HUES64 (cell line): ENCODE data around the gene KCTD3.

Experiments used
- H3K27ac ChIP-seq: 2 replicates; pipeline ENCODE4 v1.7.0; 2013; ENCODE audit warnings: low read depth, low read length, inconsistent platforms
- H3K27me3 ChIP-seq: 2 replicates; pipeline ENCODE4 v1.6.1; 2013; ENCODE audit warnings: mild to moderate bottlenecking, low read length; ENCODE audit not compliant: insufficient read depth
- H3K36me3 ChIP-seq: 2 replicates; pipeline ENCODE4 v1.6.1; 2013; ENCODE audit warnings: mild to moderate bottlenecking, low read length; ENCODE audit not compliant: insufficient read depth
- H3K4me1 ChIP-seq: 2 replicates; pipeline ENCODE4 v1.6.1; 2013; ENCODE audit warnings: mild to moderate bottlenecking, low read length, moderate library complexity; ENCODE audit not compliant: insufficient read depth
- H3K4me3 ChIP-seq: 2 replicates; pipeline ENCODE4 v1.5.1; 2013; ENCODE audit warnings: mild to moderate bottlenecking, low read length, moderate library complexity
- H3K9ac ChIP-seq: 2 replicates; pipeline ENCODE4 v1.6.1; 2013; ENCODE audit warnings: mild to moderate bottlenecking, low read depth, low read length
- H3K9me3 ChIP-seq: 2 replicates; pipeline ENCODE4 v1.6.1; 2013; ENCODE audit warnings: low read depth, low read length; ENCODE audit not compliant: insufficient read depth
- WGBS: fragments of 150-250, 120-280 bp; methylation state at CpG from one replicate; pipeline ENCODE4 v1.1.7; 2013; ENCODE audit warnings: missing lambda C conversion rate; 5-methylcytosine and 5-hydroxymethylcytosine counted together

The KCTD3 gene

DNA sequence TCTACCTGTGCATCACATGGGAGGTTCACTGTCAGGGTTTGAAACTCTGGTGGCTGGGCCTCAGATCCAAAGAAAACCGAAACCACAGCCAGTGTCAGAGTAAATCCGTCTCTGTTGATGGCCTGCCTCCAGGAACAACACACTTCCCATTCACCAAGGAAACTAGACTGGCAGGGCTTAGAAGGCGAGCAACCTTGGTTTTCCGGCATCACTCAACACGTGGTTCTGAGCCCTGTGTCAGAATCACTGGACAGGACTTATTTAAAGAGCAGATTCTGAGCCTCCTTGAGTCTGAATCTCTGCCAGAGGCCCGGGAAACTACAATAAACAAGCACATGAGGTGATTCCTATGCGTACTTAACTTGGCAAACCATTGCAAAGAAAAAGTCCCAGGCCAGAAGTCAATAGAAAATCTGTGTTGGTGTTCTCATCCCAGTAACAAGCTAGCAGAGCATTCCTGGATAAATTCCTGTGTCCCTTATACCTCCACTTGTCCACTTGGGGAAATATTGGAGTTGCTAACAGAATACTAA is 70.0 kb downstream of the KCTD3 start:
- no peak overlapping the region for H3K9ac ChIP-seq
- no peaks in the 10 kb centered on the region for H3K36me3 ChIP-seq
- H3K27me3 ChIP-seq: no peaks in the 10 kb centered on the region
- no peak overlapping the region for H3K27ac ChIP-seq
- no peak overlapping the region for H3K4me3 ChIP-seq
- H3K4me1 ChIP-seq: peaks cover 15% of the 10 kb centered on the region
- 90% methylated on average over 7 of the region's 7 CpGs for WGBS
- no peaks in the 10 kb centered on the region for H3K9me3 ChIP-seq

DNA sequence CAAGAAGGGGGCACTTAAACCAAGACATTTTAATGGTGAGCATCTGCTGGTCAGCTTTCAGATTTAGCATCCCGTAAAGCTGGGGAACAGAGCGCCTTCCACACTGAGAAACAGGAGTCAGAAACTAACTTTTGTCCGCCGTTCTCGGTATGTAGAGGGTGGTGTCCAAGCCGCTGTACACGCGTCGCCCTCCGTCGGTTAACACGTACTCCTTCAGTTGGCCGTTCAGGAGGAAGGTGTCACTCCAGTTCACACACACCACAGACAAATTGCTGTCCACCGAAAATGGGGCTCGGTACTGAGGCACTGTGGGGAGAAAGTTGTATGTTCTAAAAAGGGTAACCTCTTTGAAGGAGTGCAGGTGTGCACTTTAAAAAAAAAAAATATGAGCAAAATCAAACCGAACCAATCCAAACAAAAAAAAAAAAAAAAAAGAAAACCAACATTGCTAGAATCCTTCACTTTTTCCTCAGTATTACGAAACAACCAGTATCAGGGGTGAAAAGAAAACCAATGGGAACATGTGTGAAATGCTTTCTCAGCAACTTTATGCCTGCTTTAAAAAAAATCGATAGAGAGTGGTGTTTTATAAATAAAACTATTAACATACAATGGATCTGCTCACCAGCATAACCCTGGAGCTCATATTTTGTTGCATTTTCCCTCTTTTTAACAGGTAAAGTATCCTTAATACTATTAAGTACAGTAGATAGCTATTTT is 73.5 kb downstream of the KCTD3 start:
- no peaks in the 10 kb centered on the region for H3K36me3 ChIP-seq
- no peak overlapping the region for H3K9ac ChIP-seq
- H3K27ac ChIP-seq: no peak overlapping the region
- peaks cover 15% of the 10 kb centered on the region for H3K4me1 ChIP-seq
- H3K4me3 ChIP-seq: no peak overlapping the region
- 98% methylated on average over 14 of the region's 18 CpGs for WGBS
- H3K27me3 ChIP-seq: no peaks in the 10 kb centered on the region
- H3K9me3 ChIP-seq: no peaks in the 10 kb centered on the region

DNA sequence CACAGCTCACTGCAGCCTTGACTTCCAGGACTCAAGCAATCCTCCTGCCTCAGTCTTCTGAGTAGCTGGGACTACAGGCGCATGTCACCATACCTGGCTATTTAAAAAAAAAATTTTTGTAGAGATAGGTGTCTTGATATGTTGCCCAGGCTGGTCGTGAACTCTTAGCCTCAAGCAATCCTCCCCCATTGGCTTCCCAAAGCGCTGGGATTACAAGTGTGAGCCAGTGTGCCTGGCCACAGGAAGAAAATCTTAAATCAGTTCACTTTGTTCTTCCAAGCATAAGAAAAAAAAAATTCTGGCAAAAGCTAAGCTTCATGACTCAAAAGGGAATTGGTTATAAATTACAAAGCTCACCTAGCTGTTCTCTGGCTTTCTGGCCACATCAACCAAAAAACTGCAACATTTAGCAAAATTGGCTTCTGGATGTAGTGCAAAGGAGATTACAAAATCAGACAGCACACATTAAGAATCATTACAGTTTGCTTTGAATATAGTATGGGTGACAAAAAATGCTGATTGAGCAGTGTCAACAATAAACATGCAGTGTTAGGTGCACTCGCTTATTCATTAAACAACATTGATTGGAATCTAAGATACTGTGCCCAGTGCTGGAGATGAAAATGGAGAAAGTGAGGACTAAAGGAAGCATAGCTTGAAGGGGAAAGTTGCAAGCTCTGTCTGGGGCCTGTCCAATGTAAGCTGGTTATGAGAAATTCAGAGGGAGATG is 76.7 kb downstream of the KCTD3 start:
- 92% methylated on average over 4 of the region's 4 CpGs for WGBS
- Histone ChIP-seq H3K9me3 (no peaks in the 10 kb centered on the region), H3K4me3 (no peak overlapping the region), H3K36me3 (no peaks in the 10 kb centered on the region), H3K27me3 (no peaks in the 10 kb centered on the region), H3K27ac (no peak overlapping the region), H3K4me1 (no peaks in the 10 kb centered on the region; the same call in 1 of the 2 replicates), H3K9ac (no peak overlapping the region)

DNA sequence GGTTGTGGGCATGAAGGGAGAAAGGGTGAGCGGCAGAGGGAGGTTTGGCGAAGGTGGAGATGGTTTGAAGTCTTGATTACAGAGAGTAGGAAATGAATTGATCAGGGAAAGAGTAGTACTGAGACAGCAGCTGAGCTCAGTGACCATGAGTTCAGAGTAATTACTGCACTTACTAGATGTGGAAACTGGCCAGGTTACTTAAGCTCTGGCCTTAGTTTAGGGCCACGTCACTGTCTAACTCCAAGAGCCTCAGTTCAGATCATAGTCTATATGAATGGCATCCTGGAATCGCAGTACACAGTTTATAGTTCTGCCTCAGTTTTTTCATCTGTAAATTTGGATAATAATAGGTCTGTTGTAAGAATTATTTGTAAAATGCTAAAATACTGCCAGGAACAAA is 78.1 kb downstream of the KCTD3 start:
- WGBS: 95% methylated on average over 4 of the region's 4 CpGs
- no peaks in the 10 kb centered on the region for H3K9me3 ChIP-seq
- H3K36me3 ChIP-seq: no peaks in the 10 kb centered on the region
- H3K27ac ChIP-seq: no peak overlapping the region
- no peak overlapping the region for H3K9ac ChIP-seq
- H3K27me3 ChIP-seq: no peaks in the 10 kb centered on the region
- no peak overlapping the region for H3K4me3 ChIP-seq
- peaks cover 3% of the 10 kb centered on the region; the same call in 1 of the 2 replicates for H3K4me1 ChIP-seq

DNA sequence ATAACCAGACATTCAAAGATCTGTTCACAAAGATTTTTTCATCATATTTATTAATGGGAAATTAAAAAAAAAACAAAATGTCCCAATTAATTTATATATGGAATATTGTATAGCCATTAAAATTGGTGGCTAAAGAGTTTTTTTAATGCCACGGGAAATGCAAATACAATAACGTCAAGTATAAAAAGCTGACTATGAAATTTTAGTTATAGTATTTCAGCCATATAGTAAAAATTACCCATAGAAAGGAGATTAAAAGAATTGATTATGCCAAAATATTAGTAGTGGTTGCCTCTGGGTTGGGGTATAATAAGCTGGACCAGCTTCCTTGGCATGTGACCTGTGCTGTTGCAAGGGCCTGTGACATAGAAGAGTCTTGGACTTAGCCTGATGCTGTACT is 78.8 kb downstream of the KCTD3 start:
- H3K27me3 ChIP-seq: no peaks in the 10 kb centered on the region
- H3K4me1 ChIP-seq: peaks cover 10% of the 10 kb centered on the region
- no peak overlapping the region for H3K27ac ChIP-seq
- no peaks in the 10 kb centered on the region for H3K9me3 ChIP-seq
- H3K4me3 ChIP-seq: no peak overlapping the region
- H3K9ac ChIP-seq: no peak overlapping the region
- H3K36me3 ChIP-seq: no peaks in the 10 kb centered on the region
- no CpG with 5 or more reads among the region's 2 CpGs for WGBS

DNA sequence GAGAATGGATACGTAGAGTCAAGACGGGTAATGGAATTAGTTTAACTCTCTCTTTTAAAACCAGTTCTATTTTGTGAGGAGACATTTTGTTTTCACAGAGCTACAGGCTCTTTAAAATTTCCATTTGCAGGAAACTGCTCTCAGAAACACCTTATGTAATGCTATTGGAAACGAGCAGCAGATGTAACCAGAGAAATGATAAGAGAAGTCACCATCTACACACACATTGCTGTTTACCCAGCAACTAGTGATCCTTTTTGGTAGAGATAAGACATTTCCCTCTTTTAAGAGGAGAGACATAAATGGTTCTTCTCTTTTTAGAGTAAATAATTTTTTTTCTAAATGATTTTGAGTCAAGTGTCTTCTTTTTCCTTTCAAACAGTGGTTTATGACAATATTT is 80.6 kb downstream of the KCTD3 start:
- H3K4me3 ChIP-seq: no peak overlapping the region
- no peaks in the 10 kb centered on the region for H3K9me3 ChIP-seq
- no peaks in the 10 kb centered on the region for H3K36me3 ChIP-seq
- H3K9ac ChIP-seq: no peak overlapping the region
- peaks cover 28% of the 10 kb centered on the region for H3K4me1 ChIP-seq
- H3K27ac ChIP-seq: no peak overlapping the region
- H3K27me3 ChIP-seq: no peaks in the 10 kb centered on the region
- 63% methylated on average over 2 of the region's 3 CpGs for WGBS

DNA sequence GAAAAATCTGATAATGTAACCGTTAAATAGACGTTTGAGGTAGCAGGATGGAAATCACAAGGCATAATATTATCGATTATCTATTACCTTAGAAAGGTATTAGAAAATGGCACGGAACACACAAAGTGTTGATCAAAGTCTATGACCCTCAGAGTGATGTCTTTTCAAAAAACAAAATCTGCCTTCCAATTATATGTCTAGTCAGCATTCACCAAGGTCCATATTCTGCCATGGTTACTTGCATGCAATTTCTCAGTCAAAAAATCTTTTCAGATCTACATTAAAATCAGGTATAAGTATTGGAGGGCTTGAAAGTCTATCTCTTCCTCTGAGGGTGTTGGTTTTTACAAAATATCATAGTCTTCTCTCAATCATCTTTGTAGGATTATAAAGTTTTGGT is 81.9 kb downstream of the KCTD3 start:
- 96% methylated on average over 4 of the region's 4 CpGs for WGBS
- H3K36me3 ChIP-seq: no peaks in the 10 kb centered on the region
- no peaks in the 10 kb centered on the region for H3K27me3 ChIP-seq
- H3K9me3 ChIP-seq: no peaks in the 10 kb centered on the region
- H3K9ac ChIP-seq: no peak overlapping the region
- no peak overlapping the region for H3K4me3 ChIP-seq
- H3K4me1 ChIP-seq: peaks cover 39% of the 10 kb centered on the region
- H3K27ac ChIP-seq: no peak overlapping the region

DNA sequence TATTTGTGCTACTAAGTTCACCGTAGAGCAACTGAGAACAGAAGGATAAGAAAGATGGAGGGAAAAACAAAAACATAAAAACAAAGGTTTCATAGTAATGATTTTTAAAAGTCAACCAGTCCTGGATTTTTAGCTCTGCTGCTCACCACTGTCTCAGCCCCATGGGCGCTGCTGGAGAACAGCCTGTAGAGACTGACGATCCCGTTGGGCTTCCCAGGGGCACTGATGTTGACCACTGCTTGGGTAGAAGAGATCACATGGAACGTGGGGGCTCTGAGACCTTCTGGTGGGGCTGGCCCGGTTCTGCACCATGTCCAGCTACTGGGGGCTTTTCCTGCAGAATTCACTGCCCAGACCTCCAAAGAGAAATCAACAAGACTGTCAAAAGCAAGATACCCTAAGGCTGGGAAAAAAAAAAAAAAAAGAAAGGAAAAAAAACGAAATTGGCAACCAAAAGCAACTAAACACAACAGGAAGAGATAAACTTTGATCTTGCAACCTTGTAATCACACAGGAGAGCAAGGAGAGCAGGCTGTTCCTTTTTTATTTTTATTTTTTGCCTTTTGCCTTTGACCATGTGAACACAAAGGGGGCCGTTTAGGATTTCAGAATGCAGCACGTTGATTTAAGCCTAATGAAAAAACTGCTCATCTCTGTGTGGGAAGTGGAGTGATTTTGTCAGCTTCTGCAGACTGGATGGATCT is 83.5 kb downstream of the KCTD3 start:
- H3K27ac ChIP-seq: no peak overlapping the region; the same call in 1 of the 2 replicates
- no peaks in the 10 kb centered on the region for H3K9me3 ChIP-seq
- H3K36me3 ChIP-seq: no peaks in the 10 kb centered on the region
- 69% methylated on average over 7 of the region's 9 CpGs for WGBS
- H3K4me1 ChIP-seq: peaks cover 39% of the 10 kb centered on the region
- no peak overlapping the region for H3K4me3 ChIP-seq
- H3K27me3 ChIP-seq: no peaks in the 10 kb centered on the region
- no peak overlapping the region for H3K9ac ChIP-seq

DNA sequence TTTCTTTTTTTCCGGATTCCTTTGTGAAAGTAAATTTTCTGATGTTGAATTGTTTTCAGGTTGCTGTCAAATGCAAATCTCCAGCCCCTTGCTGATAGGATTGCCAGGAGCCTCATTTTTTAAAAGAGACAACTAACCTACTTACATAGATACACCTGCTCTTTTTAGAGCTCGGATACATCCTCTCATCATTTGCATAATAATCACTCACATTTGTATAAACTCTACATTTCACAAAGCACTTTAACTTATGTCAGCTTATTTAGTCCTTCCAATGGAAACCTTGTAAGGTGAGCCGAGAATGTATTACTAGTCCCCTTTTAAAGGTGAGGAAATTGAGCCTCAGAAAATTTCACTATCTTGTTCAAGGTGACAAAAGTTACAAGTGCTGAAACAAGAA is 84.8 kb downstream of the KCTD3 start:
- Histone ChIP-seq H3K36me3 (no peaks in the 10 kb centered on the region), H3K4me1 (peaks cover 39% of the 10 kb centered on the region), H3K9ac (no peak overlapping the region), H3K27me3 (no peaks in the 10 kb centered on the region), H3K4me3 (peak overlapping the region; percentile 11; the same call in 1 of the 2 replicates), H3K9me3 (no peaks in the 10 kb centered on the region), H3K27ac (peak overlapping the region; percentile 61; the same call in 1 of the 2 replicates)
- 14% methylated on average over 3 of the region's 3 CpGs for WGBS

DNA sequence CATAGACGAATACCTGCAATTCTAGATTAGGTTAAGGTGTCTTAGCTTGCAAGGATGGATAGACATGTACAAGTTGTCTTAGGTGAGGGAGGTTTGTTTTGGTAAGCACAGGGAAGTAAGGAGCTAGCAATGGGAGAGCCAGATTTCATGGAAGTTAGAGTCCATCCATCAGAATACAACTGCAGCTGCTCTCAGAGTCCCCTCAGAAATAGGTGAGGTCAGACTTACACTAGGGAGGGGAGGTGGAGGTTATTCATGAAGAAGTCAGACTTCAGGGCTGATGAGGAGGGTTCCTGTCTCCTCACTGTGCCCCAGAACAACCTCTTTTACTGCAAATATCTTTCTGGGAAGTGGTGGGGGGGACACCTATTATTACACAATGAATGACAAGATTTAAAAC is 85.3 kb downstream of the KCTD3 start:
- WGBS: 92% methylated on average over 1 of the region's 1 CpG

DNA sequence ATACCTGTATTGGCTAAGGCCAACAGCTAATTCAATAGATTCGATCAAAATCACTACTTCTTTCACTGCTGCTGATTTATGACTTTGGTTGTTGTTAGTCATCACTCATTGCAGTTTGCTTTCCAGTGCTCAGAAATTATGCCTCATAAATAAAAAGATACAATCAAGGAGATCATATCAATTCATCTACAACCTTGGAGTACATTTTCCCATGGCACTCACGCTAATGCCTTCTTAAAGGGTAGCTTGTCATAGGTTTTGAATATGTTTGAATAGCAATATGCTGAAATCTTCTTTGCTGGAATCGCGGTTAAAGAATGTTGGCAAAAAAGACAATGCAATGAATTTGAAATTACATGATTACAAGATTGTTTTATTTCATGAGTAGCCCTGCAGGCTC is 89.9 kb downstream of the KCTD3 start:
- Histone ChIP-seq H3K9me3 (no peaks in the 10 kb centered on the region), H3K4me1 (peaks cover 18% of the 10 kb centered on the region), H3K9ac (no peak overlapping the region), H3K27me3 (no peaks in the 10 kb centered on the region), H3K36me3 (no peaks in the 10 kb centered on the region), H3K4me3 (no peak overlapping the region), H3K27ac (no peak overlapping the region)
- 98% methylated on average over 4 of the region's 4 CpGs for WGBS

More for the DNA sequence above, 85.3 kb downstream of the KCTD3 start:
- Histone ChIP-seq H3K27ac (peak overlapping the region; percentile 39; the same call in 1 of the 2 replicates), H3K27me3 (no peaks in the 10 kb centered on the region), H3K4me3 (peak overlapping the region; percentile 11; the same call in 1 of the 2 replicates), H3K9ac (no peak overlapping the region), H3K36me3 (no peaks in the 10 kb centered on the region), H3K9me3 (no peaks in the 10 kb centered on the region), H3K4me1 (peaks cover 39% of the 10 kb centered on the region)
